Kidney capillary endothelial cell (primary cell): ENCODE data around the gene IAH1.

Source experiments
- DNase-seq: peaks from one replicate; pipeline ENCODE4 v3.0.0-alpha.2; 2018; ENCODE audit warnings: low spot score

Gene IAH1, protein sequence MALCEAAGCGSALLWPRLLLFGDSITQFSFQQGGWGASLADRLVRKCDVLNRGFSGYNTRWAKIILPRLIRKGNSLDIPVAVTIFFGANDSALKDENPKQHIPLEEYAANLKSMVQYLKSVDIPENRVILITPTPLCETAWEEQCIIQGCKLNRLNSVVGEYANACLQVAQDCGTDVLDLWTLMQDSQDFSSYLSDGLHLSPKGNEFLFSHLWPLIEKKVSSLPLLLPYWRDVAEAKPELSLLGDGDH

DNA sequence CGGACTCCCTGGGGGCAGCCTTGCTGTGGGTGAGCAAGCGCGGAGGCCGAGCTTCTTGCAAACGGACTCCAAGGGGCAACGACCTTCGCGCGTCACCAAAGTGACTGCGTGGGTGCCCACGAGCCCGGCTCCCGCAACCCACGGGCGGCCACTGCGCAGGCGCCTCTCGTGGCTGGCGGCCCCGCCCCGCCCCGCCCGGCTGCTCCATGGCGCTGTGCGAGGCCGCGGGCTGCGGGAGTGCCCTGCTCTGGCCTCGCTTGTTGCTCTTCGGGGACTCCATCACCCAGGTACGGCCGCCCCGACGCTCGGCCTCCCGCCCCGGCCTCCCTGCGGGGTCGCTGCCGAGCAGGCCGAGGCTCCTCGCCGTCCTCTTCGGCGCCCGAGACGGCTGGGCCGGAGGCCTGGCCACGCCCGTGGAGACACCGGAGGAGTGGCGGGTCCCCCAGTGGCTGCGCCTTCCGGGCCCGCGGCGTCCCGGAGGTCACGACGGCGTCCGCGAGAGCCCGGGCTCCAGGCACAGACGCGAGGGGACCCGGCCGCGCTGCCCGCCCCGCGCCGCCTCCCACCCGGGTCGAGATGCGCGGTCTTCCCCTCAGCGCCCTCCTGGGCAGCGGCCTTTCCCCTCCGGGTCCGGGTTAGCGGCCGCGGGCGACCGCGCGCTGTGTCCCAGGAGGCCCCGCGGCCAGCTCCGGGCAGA is at the start of gene IAH1:
Gene IAH1, plus strand, starts transcription at position 191 of the 697 bp plus-strand sequence. Its CDS starts 16 bp downstream, at position 207.
- peak; percentile 37 for DNase-seq

DNA sequence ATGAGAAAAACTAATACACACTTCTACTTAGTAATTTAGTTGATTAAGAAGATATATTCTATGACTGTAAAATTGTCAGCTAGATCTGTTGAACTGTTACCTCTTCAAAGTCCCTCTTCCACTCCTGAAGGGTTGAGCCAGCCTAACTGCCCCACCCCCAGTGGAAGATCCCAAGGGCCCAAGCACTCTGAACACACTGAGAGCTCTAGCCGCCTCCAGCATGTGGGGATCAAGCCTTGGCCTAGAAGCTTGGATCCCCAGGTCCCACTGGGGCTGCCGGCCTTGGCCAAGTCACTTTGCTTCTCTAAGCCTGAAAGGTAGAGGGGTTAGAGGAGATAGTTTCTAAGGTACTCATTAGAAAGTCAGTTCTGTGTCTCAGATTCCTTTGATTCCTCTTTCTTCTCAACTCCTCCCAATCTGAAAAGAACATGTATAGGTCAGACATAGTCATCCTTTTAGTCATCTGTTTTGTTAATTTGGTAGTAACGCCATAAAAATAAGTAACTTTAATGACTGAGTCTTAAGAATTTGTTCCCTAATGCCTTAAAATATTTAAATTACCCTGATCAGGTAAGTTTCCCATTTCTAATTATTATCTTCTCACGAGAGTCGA is 45.3 kb upstream of the IAH1 start:
- DNase-seq: no peak

DNA sequence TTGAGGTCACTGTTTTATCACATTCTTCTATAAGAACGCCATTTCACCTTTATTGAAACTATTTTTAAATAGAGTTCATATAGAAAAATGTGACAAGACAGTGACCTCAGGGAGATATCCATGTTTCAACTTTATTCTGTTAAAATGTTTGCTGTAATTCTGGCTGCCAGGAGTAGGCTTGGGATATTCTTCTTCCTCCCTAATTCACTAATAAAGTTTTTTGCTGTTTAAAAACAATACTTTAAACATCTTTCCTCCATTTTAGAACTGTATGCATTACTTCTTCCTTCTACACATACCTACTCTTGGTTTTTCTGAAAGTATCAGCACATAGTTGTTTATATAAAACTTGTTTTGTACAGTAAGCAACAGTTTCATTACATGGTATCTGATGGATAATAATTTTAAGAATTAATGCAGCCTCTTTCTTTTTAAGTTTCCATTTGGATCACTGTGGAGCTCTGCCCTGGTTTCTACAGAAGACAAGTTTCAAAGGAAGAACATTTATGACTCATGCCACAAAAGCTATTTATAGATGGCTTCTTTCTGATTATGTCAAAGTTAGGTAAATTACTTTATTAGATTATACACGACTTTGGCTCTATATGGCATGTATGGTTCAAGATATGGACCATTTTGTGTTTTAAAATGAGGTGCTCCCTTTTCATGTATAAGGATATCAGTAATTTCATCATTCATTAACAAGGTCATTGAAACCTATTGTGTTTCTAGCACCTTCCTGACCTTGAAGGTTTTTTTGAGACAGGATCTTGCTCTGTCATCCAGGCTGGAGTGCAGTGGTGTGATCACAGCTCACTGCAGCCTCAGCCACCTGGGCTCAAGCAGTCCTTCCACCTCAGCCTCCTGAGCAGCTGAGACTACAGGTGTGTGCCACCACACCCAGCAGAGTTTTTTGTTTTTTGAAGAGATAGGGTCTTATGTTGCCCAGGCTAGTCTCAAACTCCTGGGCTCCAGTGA is 43.7 kb upstream of the IAH1 start:
- DNase-seq: peak; percentile 49

DNA sequence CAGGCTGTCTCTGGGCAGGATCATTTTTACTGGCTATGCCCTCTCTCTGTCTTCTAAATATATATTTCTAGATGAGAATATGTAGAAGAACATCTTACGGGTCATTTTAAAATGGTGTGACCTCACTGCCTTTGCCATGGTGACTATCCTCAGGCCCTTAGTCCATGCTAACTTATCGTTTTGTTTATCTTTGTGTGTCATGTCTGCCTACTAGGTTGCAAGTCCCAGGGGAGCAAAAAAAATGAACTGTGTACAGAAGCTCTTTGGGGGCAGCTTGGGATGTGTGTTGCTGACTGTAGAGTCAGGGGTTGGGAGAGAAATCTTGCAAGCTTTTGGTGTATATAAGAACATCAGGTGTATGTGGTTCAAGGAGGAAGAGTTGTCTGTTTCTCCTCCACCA is 39.9 kb upstream of the IAH1 start:
- no peak for DNase-seq

DNA sequence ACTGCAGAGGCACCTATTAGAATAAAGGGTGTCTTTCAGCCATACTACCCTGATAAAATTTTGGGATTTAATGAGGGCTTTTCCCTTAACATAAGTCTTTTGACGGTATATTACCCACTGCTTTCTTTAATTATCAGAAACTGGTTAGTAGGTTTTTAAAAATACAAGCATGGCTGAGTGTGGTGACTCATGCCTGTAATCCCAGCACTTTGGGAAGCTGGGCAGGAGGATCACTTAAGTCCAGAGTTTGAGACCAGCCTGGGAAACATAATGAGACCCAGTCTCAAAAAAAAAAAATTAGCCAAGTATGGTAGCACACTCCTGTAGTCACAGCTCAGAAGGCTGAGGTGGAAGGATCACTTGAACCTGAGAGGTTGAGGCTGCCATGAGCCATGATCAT is 34.8 kb upstream of the IAH1 start:
- no peak for DNase-seq

DNA sequence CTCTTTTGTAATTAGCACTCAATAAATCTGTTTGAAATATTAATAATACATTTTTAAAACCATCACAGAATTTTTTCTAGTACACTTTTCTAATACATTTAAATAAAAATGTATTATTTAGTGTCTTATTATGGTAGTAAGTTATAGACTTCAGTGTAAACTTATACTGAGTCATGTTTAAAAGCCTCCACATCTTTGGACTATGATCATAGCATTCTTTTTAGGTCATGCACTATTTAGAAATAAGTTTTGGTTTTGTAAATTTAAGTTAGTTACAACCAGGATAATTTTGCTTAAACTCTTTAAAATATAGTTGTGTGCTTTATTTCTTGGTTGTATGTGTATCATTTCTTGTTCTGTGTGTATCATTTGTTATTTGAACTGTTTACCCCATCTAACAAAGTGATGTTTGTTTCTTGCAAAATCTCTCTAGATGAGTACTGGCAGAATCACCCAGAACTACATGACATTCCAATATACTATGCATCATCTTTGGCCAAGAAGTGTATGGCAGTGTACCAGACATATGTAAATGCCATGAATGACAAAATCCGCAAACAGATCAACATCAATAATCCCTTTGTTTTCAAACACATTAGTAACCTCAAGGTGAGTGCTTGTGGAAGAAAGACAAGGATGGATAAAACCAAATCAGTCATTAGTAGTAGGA is 34.2 kb upstream of the IAH1 start:
- DNase-seq: no peak

DNA sequence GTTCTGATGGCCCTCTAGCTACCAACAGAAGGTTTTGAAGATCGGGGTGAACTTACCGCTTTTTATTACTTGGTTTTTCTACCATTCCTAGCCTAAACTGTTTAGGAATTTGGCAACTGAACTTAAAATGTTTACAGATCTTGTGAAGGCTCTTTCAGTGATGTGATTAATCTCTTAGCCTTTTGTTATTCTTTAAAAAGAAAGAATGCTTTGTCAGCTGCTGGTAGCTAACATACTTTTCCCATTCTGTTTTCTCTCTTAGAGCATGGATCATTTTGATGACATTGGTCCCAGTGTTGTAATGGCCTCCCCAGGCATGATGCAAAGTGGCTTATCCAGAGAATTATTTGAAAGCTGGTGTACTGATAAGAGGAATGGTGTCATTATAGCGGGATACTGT is 32.8 kb upstream of the IAH1 start:
- no peak for DNase-seq

DNA sequence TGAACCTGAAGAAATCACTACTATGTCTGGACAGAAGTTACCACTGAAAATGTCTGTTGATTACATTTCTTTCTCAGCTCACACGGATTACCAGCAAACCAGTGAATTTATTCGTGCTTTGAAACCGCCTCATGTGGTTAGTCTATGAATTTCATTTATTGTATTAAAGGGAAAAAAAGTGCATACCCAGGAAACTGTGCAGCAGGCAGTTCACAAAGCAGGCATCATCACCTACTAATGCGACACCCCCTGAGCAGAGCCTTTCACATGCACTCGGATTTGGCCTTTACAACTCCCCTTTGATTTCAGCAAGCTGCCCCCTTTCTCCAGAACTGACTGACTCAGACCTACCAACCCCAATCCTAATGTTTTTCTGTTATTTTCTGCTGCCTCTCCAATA is 30.8 kb upstream of the IAH1 start:
- DNase-seq: no peak

DNA sequence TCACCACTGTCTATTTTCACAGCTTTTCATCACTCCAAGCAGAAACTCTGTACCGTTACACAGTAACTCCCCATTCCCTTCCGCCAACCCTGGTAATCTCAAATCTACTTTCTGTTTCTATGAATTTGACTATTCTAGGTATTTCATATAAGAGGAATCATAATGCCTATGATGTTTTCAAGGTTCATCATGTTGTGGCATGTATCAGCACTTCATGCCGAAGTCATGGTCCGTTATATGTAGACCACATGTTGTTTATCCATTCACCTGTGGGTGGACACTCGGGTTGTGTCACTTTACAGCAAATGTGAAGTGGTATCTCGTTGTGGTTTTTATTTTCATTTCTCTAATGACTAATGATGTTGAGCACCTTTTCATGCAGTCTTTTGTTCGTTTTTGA is 29.3 kb upstream of the IAH1 start:
- no peak for DNase-seq

DNA sequence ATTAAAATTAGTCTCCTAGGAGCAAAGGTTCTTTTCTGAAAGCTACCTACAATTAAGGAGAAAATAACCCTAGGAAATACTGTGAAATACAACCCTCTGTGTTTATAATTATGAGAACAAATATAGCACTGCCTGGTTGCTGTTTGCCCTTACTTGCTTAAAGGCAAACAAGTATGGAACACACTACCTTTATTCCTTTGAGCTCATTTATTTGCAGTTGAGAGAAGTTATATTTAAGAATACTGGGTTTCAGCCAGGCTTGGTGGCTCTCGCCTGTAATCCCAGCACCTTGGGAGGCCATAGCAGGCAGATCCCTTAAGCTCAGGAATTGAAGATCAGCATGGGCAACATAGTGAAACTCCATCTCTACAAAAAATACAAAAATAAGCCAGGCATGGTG is 23.1 kb upstream of the IAH1 start:
- DNase-seq: no peak

DNA sequence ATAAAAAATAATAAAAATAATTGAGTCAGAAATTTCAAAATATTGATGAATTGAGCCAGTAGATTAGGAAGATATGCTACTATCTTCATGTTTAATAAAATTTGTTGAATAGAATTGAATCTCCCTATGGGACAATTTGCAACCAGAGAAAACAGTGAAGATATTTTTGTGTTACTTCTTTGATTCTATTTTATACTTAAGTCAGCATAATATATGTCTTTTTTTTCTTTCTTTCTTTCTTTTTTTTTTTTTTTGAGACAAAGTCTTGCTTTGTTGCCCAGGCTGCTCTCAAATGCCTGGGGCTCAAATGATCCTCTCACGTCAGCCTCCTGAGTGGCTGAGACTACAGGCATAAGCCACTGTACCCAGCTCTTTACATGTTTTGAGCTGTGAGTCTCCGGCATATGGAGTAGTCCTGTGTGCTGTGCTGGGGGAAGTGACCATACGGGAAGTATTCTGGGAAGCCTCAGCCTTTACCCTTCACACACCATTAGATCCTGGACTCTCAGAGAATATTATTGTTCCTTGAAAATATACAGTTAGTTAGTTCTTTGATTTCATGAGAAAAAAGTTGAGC is 13.8 kb upstream of the IAH1 start:
- DNase-seq: no peak

DNA sequence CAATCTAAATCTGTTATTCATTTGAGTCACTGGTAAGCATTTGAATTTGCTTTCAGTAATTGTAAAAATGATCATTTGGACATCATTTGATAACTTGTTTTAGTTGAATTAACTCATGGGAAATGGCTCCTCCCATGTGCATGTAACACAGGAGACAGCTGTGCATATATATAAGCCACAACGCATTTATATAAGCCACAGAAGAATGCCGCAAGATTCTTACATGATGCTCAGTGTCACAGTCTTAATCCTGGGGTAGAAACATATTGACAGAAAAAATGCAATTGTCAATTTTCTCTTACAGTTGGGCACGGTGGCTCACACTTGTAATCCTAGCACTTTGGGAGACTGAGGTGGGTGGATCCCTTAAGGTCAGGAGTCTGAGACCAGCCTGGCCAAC is 13.3 kb upstream of the IAH1 start:
- no peak for DNase-seq

DNA sequence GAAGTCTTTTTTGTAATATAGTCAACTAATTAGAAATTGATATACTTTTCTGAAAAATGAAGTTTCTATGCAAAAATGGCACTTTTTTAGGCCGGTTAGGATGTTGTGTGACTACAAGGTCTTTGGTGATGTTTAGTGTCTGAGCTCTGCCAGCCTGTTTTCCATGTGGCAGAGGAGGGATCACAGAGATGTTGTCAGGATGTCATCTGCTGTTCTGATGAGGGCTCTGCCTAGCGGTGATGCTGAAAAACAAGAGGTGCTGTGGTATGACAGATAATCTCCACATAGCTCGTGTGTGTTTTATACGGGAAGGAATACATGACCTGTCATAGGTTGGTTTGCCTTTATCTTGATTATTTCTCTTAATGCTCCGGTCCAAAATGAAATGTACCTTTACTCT is 12.0 kb upstream of the IAH1 start:
- no peak for DNase-seq

DNA sequence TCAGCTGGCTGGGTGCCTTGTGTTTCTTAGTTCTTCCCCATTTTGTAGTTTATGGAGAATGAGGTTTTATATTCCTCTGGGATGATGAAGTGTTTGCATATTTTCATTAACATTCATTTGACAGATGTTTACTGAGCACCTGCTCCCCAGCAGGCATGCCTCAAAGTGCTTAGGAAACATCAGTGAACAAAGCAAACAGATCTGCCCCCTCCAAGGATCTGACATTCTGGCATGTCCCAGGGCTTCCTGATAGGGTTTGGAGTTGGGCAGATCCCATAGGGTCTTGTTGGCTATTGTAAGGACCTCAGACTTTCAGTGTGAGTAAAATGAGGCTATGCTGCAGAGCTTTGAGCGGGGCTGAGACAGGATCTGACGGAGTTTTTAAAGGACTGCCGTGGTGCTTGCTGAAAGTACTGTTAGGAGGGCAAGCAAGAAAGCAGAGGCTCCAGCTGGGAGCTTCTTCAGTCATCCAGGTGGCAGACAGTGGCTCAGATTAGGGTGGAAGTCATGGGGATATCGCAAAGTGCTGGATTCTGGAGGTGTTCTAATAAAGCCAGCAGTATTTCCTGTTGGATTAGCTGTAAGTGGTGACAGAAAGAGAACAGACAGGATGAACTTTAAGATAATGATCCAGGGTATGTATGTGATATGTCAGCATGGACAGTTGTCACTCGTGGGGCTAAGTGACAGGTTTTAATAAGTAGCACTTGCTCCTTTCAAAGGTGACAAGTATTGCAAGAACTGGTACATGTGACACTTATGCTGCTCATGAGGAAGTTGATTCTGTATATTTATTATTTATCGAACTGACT is 11.3 kb upstream of the IAH1 start:
- no peak for DNase-seq

DNA sequence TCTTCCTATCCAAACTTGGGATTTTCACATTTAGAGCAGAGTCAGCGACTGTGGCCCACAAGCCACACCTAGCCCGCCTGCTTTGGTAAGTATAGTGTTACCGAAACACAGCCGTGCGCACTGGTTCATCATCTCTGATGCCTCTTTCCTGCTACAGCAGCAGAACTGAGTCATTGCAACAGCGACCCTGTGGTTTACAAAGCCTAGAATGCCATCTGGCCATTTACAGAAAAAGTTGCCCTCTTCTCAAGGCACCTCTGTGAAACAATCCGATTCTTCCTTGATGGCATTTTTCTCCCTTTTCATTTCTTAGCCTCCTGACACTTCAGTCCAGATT is 10.7 kb upstream of the IAH1 start:
- no peak for DNase-seq

DNA sequence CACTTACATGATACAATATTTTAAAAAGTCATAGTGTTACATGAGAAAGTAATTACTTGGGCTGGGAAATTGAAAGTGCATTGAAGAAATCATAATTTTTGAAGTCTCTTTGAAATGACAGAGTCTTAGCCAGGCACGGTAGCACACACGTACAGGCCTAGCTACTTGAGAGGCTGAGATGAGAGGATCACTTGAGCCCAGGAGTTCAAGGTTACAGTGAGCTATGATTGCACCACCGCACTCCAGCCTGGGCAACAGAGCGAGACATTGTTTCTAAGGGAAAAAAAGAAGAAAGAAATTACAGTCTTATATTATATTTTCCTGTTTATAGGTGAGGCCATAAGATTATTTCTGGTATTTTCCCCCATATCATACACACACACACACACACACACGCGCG is 9.2 kb upstream of the IAH1 start:
- no peak for DNase-seq

DNA sequence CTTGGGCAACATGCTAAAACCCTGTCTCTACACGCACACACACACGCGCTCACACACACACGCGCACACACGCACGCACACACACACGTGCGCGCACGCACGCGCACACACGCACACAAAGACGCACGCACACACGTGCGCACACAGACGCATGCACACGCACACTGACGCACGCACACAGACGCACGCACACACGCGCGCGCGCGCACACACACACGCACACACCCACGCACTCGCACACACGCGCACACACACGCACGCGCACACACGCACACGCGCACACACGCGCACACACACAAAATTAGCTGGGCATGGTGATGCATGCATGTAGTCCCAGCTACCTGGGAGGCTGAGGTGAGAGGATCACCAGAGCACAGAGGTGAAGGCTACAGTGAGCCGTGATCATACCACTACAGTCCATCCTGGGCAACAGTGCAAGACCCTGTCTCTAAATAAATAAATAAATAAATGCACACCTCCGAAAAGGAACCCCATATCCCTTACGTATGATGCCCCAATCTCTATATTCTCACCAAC is 8.1 kb upstream of the IAH1 start:
- DNase-seq: no peak

DNA sequence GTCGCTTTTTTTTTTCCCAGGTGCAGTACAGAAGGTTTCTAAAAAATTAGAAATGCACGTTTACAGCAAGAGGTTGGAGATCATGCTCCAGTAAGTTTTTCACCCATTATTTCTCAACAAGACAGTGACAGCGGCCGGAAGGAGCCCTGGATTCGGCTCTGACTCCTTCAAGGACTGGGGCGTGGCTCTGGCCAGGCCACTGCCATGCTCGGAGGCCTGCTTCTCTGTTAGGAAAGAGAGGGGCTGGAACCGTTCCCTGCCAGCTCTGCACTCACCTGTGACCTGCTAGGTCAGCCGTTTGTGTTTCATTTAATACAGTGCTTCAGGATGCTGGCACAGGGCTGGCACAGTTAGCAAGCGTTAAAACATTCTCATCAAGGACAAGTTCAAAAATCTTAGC is 6.7 kb upstream of the IAH1 start:
- DNase-seq: no peak

DNA sequence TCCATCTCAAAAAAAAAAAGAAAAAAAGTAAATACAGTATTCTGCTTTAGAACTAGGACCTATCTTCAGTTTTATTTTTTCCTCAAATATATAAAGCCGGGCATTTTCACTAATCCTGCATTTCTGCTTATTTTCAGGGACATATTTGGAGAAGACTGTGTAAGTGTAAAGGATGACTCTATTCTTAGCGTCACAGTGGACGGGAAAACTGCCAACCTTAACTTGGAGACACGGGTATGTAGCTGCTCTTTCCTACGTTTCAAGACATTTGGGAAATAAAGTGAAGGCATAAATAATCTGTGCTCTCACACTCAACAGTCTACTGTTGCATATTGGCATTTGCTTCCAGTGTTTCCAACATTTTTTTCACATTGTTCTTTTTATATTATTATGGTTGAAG is 3.1 kb upstream of the IAH1 start:
- no peak for DNase-seq

DNA sequence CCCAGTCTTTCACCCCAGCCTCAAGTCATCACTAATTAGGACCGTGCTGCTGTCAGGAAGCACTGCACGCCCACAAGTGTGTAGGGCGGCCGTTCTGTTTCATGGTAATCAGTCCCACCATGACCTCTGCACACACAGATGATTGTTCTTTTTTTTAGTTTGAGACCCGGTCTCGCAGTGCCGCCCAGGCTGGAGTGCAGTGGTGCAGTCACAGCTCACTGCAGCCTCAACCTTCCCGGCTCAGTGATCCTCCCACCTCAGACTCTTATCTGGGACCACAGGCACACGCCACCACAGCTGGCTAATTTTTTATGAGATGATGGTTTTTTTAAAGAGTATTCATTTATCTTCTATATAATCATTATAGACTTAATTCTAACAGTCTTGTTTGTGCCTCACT is 1.8 kb upstream of the IAH1 start:
- DNase-seq: no peak
